Measurements from ENCODE around the gene ZNF625.

GRCh38 chr19:12126707-12127106, 29.8 kb downstream of the ZNF625 start:
- peak; percentile 77 for TF ChIP-seq CTCF (conservative IDR thresholded peaks at IDR 0.05)
- TF ChIP-seq ZFX (IDR thresholded peaks at IDR 0.05), result no peak
